Activated naive CD4-positive, alpha-beta T cell (primary cell): Measurements from ENCODE around the gene STK33.

ENCODE experiments used
- DNase-seq, 4 experiments: peaks; one replicate each; lab custom pipeline; 2025; lab: John Stamatoyannopoulos, UW

Gene STK33

DNA sequence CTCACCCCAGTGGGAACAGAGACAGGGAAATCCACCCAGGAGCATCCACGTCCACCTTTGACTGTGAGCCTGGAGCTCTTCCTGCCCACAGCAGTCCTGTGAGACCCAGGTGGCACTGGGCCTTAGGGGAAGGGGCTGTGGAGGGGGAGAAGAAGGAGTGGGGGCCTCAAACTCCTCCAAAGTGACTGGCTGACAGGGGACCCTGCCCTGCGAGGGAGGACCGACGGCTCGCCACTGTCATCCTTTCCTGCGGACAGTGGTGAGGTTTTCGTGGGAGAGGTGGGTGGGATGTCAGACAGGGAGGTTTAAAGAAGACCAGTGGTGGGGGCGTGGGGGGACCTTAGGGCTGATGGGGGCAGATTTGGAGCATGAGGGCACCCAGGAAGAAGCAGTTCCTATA, 237.8 kb downstream of the STK33 start:
- DNase-seq, result no peak

DNA sequence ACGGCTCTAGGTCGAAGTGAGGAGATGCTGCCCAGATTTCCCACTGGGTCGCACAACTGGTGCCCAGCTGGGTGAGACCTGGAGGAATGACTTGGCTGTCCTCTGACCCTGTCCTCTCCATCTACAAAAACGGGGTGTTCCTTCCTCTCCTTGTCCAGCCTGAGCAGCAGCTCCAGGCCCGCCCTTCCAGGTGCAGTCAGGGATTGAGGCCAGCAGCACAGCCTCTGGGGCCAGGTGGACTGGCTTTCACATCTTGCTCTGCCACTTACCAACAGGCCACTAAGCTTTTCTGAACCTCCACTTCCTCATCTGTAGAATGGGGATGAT, 238.6 kb downstream of the STK33 start:
- DNase-seq, result no peak

DNA sequence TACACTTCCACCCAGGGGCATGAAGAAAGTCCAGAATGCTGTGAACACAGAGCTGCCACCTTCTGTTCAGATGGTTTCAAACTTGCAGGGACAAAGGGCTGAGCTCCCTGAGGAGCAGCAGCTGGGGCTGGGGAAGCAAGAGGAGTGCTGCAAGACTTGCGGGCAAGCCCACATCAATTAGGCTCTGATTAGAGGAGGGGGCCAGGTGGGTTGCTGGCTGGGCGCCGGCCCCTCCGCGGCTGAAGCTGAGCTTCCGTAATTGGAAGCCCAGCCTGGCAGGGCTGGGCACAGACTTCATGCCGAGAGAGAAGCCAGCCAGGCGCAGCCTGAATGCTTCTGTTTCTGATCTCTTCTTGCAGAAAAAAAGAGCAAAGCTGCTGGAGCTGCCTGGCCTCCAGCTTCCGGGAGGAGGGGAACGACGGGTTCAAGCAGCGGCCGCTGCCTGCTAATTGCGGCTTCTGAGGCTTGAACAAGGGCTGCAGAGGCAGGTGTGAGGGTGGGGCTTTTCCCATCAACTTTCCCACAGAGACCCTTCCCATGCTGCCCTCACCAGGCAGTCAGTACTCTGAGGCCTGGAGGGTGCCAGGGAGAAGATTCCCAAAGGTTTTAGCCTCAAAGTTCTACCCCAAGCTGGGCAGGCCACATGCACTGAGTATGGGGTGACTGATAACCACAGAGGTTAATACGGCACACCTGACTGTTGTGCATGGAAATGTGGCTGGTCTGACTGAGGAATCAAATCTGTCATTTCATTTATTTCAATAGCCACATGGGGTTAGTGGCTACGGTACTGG, 239.2 kb downstream of the STK33 start:
- DNase-seq, result no peak

DNA sequence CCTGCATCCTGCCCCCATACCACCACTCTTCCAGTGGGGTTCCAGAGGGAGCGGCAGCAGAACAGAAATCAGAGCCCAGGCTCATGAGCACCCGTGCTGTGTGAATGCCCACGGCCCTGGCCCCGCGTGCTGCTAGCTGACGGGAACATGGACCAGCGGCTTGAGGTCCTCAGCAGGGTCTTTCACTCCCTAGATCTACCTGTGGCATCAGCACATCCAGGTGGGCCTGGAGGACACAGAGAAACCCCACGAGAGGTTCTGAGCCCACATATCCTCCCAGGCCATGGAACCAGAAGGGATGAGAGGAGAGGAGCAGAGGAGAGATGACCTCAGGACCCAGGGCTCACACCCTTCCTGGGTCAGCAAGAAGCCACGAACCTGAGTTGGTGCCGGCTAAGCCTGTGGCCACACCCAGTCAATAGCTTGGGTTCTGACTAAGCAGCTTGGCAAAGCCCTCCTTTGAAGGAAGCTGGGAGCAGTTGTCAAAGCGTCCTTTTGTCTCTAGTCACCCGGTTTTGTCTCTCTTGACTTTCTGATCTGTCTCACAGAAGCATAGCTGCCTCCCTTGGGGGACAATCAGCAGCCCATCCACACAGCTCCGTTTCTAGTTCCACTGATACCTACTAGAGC, 241.0 kb downstream of the STK33 start:
- DNase-seq, result no peak

DNA sequence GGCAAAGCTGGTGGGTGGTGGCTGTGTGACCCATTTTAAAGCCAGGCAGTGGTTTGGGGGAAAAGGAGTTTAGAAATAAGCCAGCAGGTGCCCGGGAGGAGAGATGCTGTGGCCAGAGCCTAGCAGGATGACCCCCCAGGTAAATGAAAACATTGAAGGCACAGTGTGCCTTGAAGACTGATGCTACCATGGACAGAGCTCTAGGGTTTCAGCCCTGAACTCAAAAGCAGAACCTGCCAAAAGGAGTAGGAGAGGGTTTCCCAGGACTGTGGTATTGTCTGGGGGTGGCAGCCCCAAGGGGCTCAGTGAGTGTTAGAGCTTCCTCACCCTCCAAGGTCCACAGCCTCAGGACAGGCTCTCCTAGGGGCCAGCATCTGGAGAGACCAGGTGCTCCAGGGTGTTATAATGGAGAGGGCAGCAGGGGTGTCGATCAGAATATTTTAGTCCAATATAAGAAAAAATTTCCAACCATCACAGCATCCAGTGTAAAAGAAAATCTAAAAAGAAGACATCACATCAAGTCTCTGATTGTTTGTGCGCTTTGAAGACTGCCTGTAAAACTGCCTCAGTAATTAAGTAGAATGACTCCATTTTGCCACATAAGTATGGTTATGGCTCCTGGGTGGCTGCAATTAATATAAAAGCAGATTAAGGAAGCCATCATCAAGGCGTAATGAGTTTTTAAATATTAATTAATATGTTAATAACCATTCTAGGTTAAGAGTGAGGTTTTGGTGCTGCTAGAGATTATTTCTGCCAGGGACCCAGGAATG, 241.7 kb downstream of the STK33 start:
- DNase-seq, result no peak

DNA sequence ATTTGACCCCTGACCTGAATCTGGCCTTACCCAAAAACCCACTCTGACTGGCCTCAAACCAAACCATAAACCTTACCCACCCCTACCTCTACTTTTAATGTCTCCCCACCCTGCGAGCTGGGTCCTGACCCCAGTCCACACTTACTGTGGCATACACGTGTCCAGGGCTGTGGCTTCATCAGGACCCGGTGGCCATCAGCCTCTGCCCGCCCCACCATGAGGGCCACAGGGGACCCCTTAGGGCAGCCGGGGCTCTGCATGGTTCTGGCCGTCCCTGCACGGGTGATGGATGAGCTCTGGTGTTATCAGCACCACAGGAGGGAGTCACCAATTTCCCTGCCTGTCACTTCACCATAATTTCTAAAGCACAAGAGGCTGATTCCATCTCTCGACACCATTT, 242.8 kb downstream of the STK33 start:
- no peak for DNase-seq

DNA sequence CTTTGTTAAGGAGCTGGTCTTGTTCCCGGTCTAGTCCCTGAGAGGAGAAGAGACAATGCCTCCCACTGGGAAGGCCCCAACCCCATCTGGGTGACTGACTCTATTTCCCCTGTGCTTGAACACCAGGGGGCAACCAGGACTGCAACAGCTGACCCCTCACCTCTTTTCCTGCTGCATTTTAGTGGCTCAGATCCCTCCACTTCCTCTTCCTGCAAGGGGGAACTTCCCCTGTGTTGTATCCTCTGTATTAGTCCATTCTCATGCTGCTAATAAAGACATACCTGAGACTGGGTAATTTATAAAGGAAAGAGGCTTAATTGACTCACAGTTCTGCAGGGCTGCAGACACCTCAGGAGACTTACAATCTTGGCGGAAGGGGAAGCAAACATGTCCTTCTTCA, 246.1 kb downstream of the STK33 start:
- DNase-seq, result no peak

DNA sequence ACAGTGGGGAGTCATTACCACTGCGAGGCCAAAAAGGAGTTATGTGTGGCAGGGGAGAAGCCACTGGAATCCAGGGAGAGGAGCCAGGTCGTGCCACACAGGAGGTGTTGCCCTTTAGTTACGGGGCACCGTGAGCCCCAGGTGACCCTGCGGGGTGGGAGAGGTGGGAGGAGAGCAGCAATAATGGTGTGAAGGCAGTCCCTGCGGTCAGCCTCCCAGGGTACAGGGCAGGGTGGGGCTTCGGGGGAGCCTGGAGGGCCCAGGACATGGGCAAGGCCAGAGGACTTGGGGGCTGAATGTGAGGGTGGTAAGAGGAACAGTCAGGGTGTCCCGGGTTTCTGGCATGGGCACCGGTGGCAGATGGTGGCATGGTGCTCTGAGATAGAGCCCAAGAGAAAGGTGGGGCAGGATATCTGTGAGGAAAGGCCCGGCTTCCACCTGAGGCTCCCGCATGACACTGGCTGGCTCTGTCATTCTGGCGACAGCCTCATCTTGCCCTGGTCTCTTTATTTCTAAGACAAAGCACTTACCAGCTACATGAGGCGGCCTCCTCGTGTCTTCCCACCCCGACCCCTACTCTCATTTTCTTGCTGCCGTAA, 247.8 kb downstream of the STK33 start:
- DNase-seq, result no peak

DNA sequence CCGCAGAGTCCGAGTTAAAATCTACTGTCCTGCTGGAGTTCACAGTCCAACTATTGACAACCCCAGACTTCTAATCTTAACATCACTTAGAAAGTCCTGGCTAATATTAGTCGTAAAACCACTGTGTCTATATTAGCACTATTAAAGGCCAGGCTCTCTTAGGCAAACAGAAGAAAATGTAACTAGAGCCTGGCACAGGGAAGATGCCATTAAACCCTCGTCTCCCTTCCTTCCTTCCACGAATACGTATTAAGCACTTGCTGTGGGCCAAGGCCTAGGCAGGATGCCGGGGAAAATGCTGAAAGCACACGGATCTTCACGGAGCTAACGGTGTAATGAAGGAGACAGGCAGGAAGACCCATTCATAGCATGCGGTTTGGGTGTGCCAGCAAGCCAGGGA, 248.8 kb downstream of the STK33 start:
- no peak for DNase-seq

DNA sequence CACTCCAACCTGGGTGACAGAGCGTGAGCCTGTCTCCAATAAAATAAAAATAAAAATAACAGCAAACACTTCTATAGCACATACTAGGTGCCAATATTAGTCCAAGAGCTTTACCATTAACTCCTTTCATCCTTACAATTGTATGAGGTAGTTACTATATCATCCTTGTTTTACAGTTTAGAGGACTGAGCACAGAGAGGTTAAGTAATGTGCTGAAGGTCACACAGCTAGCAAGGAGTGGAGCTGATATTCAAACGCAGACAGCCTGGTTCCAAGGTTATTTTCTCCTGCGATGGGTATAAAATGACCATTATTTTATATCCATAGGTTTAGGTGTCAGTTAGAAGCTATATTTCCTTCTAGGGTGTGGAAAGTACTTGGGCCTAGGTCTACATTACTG, 249.7 kb downstream of the STK33 start:
- DNase-seq, result no peak

DNA sequence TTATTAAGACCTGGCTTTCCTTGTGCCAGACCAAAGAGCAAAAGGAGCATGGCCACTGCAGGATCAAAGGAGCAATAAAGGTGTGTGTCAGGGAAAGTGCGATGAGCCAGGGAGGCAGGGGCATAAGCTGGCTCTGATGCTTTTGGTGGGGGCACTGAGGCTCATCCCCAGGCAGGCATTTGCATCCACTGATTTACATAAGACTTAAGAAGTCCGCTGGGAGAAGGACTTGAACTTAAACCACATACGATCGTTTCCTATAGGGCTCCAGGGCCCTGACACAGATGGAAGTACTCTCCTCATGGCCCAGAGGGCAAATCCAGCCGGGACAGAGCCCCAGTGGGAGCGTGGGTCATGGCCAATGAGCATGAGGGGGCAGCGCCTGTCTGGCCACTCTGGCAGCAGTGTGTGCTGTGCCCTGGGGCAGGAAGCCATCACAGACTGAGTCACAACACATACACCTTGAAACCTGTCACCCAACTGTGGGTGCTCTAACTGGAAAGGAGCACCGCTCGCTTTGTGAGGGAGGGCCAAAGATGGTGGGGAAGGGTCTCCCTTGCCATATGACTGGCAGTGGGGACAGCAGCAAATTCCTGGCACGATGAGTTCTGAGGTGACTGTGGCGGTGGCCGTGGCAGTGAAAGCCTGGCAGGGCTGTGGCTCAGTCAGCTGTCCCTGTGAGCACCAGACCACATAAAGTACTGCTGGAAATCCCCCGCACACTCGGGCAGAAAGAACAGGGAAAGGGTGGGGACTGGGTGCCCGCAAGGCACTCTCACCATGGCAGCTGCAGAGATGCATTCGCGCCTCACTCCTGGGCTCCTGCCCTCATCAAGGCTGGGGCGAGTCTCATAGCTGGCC, 251.0 kb downstream of the STK33 start:
- DNase-seq, result no peak

DNA sequence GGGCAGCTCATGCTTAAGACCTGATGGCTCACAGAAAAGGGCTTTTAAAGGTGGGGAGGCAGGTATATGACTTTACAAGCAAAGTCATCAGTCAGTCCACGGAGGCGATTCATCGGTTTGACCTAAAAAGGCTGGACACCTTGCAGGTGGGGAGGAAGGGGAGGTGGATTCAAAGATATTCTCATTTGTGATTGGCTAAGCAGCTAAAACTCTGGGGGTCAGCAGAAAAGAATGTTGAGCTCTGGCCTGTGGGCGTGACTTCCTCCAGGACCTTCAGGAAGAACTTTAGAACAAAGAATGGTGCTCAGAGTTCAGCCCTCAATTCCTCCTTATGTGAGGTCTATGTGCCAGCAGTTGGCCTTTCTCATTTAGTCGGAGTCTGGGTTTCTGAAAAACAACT, 252.0 kb downstream of the STK33 start:
- no peak for DNase-seq
